K562 (cell line): ENCODE results near the gene WDR91. TPM values are rescaled to one million over a fixed set of nuclear protein-coding genes. Genes with fewer than 3 reads are reported as not detected.

Source experiments
- ARHGAP35 ChIP-seq: fragments of 450-650 bp; IDR thresholded peaks from 2 replicates; pipeline ENCODE4 v1.6.1; 2018; ENCODE audit not compliant: partially characterized antibody
- ATF2 ChIP-seq: sonication (generic); formaldehyde crosslinking; IDR thresholded peaks from 2 replicates; pipeline ENCODE4 v1.8.1; 2022; ENCODE audit warnings: missing genetic modification reagents
- ATF7 ChIP-seq: fragments of 450-650 bp; IDR thresholded peaks from 2 replicates; pipeline ENCODE4 v1.7.1; 2014; ENCODE audit warnings: mild to moderate bottlenecking, moderate library complexity
- CBX8 ChIP-seq: fragments of 200-600 bp; sonication (generic); IDR thresholded peaks from 2 replicates; pipeline ENCODE4 v1.6.1; 2012; ENCODE audit warnings: borderline replicate concordance, mixed run types, low read depth, mild to moderate bottlenecking, moderate library complexity, mixed read lengths, low read length, control low read depth, inconsistent platforms; ENCODE audit not compliant: poor library complexity, severe bottlenecking; ENCODE audit errors: extremely low read depth
- COPS2 ChIP-seq: fragments of 450-650 bp; conservative IDR thresholded peaks from 2 replicates; pipeline ENCODE4 v1.6.1; 2016; ENCODE audit warnings: mild to moderate bottlenecking, moderate library complexity
- DLX4 ChIP-seq: fragments of 250-450 bp; sonication (Bioruptor Pico); IDR thresholded peaks from 2 replicates; pipeline ENCODE4 v1.6.1; 2021; ENCODE audit warnings: mild to moderate bottlenecking
- DPF2 ChIP-seq: fragments of 450-650 bp; IDR thresholded peaks from 2 replicates; pipeline ENCODE4 v1.6.1; 2016
- GATAD2B ChIP-seq: fragments of 450-650 bp; IDR thresholded peaks from 2 replicates; pipeline ENCODE4 v1.6.1; 2017; ENCODE audit warnings: mild to moderate bottlenecking, borderline replicate concordance
- HINFP ChIP-seq: fragments of 450-650 bp; conservative IDR thresholded peaks from 2 replicates; pipeline ENCODE4 v1.6.1; 2016; ENCODE audit warnings: missing genetic modification characterization, low read depth, mild to moderate bottlenecking, control low read depth, missing compliant biosample characterization
- ID3 ChIP-seq, 2 experiments: fragments of 250-450 bp in 1 of 2; fragments of 450-650 bp in 1 of 2; sonication (Bioruptor Pico) in 1 of 2; IDR thresholded peaks; 2 replicates each; pipeline versions ENCODE4 v1.6.1 to v1.8.0; 2016 to 2021; ENCODE audit warnings: mild to moderate bottlenecking in 2 of 2, moderate library complexity in 2 of 2, missing compliant biosample characterization in 1 of 2, missing genetic modification characterization in 1 of 2
- ILF3 ChIP-seq: fragments of 450-650 bp; IDR thresholded peaks from 2 replicates; pipeline ENCODE4 v1.6.1; 2018; ENCODE audit warnings: antibody characterized with exemption, mild to moderate bottlenecking, moderate library complexity, borderline replicate concordance
- KLF16 ChIP-seq: IDR thresholded peaks from 2 replicates; pipeline ENCODE4 v1.6.1; 2016; ENCODE audit warnings: antibody characterized with exemption
- PCBP2 ChIP-seq: fragments of 200-400 bp; formaldehyde crosslinking; IDR thresholded peaks from 2 replicates; pipeline ENCODE4 v1.6.1; 2018; ENCODE audit warnings: low read length, low read depth, mild to moderate bottlenecking, moderate library complexity; ENCODE audit not compliant: poor library complexity, severe bottlenecking
- POLR2B ChIP-seq: fragments of 450-650 bp; IDR thresholded peaks from 2 replicates; pipeline ENCODE4 v1.6.1; 2018; ENCODE audit warnings: low read depth; ENCODE audit not compliant: partially characterized antibody
- RFX1 ChIP-seq: fragments of 450-650 bp; IDR thresholded peaks from 2 replicates; pipeline ENCODE4 v1.6.1; 2016; ENCODE audit warnings: mild to moderate bottlenecking, moderate library complexity
- RUNX1 ChIP-seq: sonication (generic); IDR thresholded peaks from 2 replicates; pipeline ENCODE4 v1.6.1; 2016; ENCODE audit warnings: antibody characterized with exemption, low read depth
- SIN3A ChIP-seq, 2 experiments: fragments of 150-350 bp in 1 of 2; IDR thresholded peaks; 2 replicates each; pipeline ENCODE4 v1.6.1; 2011 to 2016; ENCODE audit warnings: borderline replicate concordance in 2 of 2, low read depth in 2 of 2, low read length in 2 of 2, mild to moderate bottlenecking in 2 of 2, moderate library complexity in 2 of 2; ENCODE audit not compliant: control insufficient read depth in 1 of 2
- SMARCA5 ChIP-seq: fragments of 450-650 bp; IDR thresholded peaks from 2 replicates; pipeline ENCODE4 v1.6.1; 2016
- SUPT5H ChIP-seq: fragments of 450-650 bp; IDR thresholded peaks from 2 replicates; pipeline ENCODE4 v1.6.1; 2016
- U2AF2 ChIP-seq: fragments of 200-400 bp; formaldehyde crosslinking; optimal IDR thresholded peaks from 2 replicates; pipeline ENCODE3; 2017; ENCODE audit warnings: low read depth, mild to moderate bottlenecking, low read length
- WHSC1 ChIP-seq: IDR thresholded peaks from one replicate; pipeline ENCODE4 v1.6.1; 2012; ENCODE audit warnings: low read length, control low read depth, inconsistent platforms
- ZNF224 ChIP-seq: sonication (generic); formaldehyde crosslinking; IDR thresholded peaks from 2 replicates; pipeline ENCODE4 v1.8.0; 2022; ENCODE audit warnings: mild to moderate bottlenecking, missing genetic modification reagents
- ZNF274 ChIP-seq: IDR thresholded peaks from 2 replicates; pipeline ENCODE4 v1.6.1; 2011; ENCODE audit warnings: low read depth, mild to moderate bottlenecking, low read length, moderate library complexity, borderline replicate concordance
- polyA plus RNA-seq, 8 experiments: library from polyadenylated mRNA; depleted of rRNA in 4 of 8; stranded (reverse) in 5 of 8; unstranded in 3 of 8; fragments of >200 nt; fragmentation: Nextera tagmentation in 2 of 8; fragmentation: Illumina TruSeq in 1 of 8; extraction: Ambion mirVana in 2 of 8; extraction: Trizol in 1 of 8; gene quantifications; 2 replicates each; pipeline versions ENCODE4 v1.2.1 to v1.2.3, GENCODE V29; 2011 to 2014; ENCODE audit warnings: inconsistent platforms in 1 of 8, missing spikeins in 1 of 8
- total RNA-seq, 7 experiments: library from RNA; depleted of rRNA in 6 of 7; stranded (reverse); fragments of >200 nt in 6 of 7; fragmentation: Illumina TruSeq in 2 of 7; extraction: Trizol in 2 of 7; gene quantifications; 2 replicates each; pipeline versions ENCODE4 v1.2.1 to v1.2.3, GENCODE V29; 2011 to 2021; ENCODE audit warnings: low replicate concordance in 1 of 7

The WDR91 gene
- total and polyA plus RNA-seq, 9 of the 15 experiments (the other 6 are each of a cell fraction or from before 2014, with no cell fraction given), result 1.9 to 18.2 (median 9.8) TPM

- TF ChIP-seq ATF2 (CRISPR knock-in tag), result no peak
- no peak for TF ChIP-seq RFX1
- TF ChIP-seq U2AF2, result no peak
- TF ChIP-seq ATF7, result peak; percentile 81
- no peak for TF ChIP-seq POLR2B
- TF ChIP-seq ARHGAP35, result no peak
- TF ChIP-seq ZNF274, result no peak
- no peak for TF ChIP-seq RUNX1
- TF ChIP-seq SUPT5H, result no peak
- 0 out of 2 replicates have a peak, but pooled peaks have one; percentile 14 for TF ChIP-seq HINFP
- no peak; the same call in 1 of the 2 replicates for TF ChIP-seq ILF3
- TF ChIP-seq ID3 (CRISPR knock-in tag; IDR thresholded peaks at IDR 0.05), result no peak
- TF ChIP-seq ID3 (tag; IDR thresholded peaks at IDR 0.05), result peak; percentile 98
- no peak for TF ChIP-seq CBX8
- no peak for TF ChIP-seq DPF2
- no peak for TF ChIP-seq SMARCA5
- TF ChIP-seq GATAD2B, result no peak
- no peak for TF ChIP-seq DLX4 (CRISPR knock-in tag)
- TF ChIP-seq SIN3A (IDR thresholded peaks at IDR 0.05; ENCODE audit: borderline replicate concordance in 2 of 2, control insufficient read depth in 1 of 2, low read depth in 2 of 2, low read length in 2 of 2), result no peak
- TF ChIP-seq KLF16, result no peak
- TF ChIP-seq WHSC1, result no peak
- TF ChIP-seq PCBP2, result no peak
- no peak for TF ChIP-seq COPS2
- no peak for TF ChIP-seq ZNF224 (CRISPR knock-in tag)
These were observed 50.3 kb downstream of the WDR91 start (continued) for GRCh38 chr7:135160858-135161653.
